MM.1S (cell line): Measurements from ENCODE around the gene PLEKHH2.

Source experiments
- CTCF ChIP-seq: fragments of 300-600 bp; sonication (generic); IDR thresholded peaks from 2 replicates; pipeline ENCODE4 v1.5.1; 2016; ENCODE audit warnings: antibody characterized with exemption, low read length, mixed read lengths
- EZH2 ChIP-seq: fragments of 300-600 bp; sonication (generic); optimal IDR thresholded peaks from 2 replicates; pipeline ENCODE3; 2017; ENCODE audit warnings: low read depth, mild to moderate bottlenecking, antibody characterized with exemption, low read length, mixed read lengths
- EZH2phosphoT487 ChIP-seq: fragments of 300-600 bp; sonication (generic); IDR thresholded peaks from 2 replicates; pipeline ENCODE4 v1.6.1; 2018; ENCODE audit warnings: antibody characterized with exemption, low read length

GRCh38 chr2:43699761-43700160 is 62.7 kb downstream of the PLEKHH2 start:
- TF ChIP-seq CTCF (no peak), EZH2phosphoT487 (no peak), EZH2 (no peak)
